Right atrium auricular region (tissue), 2 donors: ENCODE results near the gene DPH3. TPM values are rescaled to one million over a fixed set of nuclear protein-coding genes. Genes with fewer than 3 reads are reported as not detected.

Experiments
- DNase-seq: peaks from one replicate; pipeline ENCODE4 v3.0.0-alpha.2; 2019; ENCODE audit warnings: low spot score
- H3K27ac ChIP-seq, 2 donors: fragments of 200-600 bp; sonication (generic); 1 replicate in 1 of 2; 2 replicates in 1 of 2; pipeline ENCODE4 v1.5.1; 2016 to 2019
- H3K27me3 ChIP-seq, 2 donors: fragments of 200-600 bp; sonication (generic); one replicate each; pipeline versions ENCODE4 v1.5.1 to v1.6.0; 2017 to 2019
- H3K36me3 ChIP-seq: fragments of 200-600 bp; sonication (generic); one replicate; pipeline ENCODE4 v1.5.1; 2016
- H3K4me1 ChIP-seq, 2 donors: fragments of 200-600 bp; sonication (generic); one replicate each; pipeline versions ENCODE4 v1.5.1 to v1.6.0; 2017 to 2019
- H3K4me3 ChIP-seq, 2 donors: fragments of 200-600 bp; sonication (generic); 1 replicate in 1 of 2; 2 replicates in 1 of 2; pipeline ENCODE4 v1.5.1; 2017 to 2019; ENCODE audit warnings: mild to moderate bottlenecking in 1 of 2, moderate library complexity in 1 of 2
- H3K9me3 ChIP-seq, 2 donors: fragments of 200-600 bp; sonication (generic); one replicate each; pipeline ENCODE4 v1.5.1; 2019
- CTCF ChIP-seq, 2 donors: fragments of 200-600 bp; sonication (generic); IDR thresholded peaks; one replicate each; pipeline ENCODE4 v1.5.1; 2019; ENCODE audit warnings: antibody characterized with exemption in 2 of 2
- total RNA-seq, 2 donors: library from RNA; depleted of rRNA; stranded (reverse); fragments of >200 nt; gene quantifications; one replicate each; pipeline ENCODE4 v1.1.0, GENCODE V29; 2016

Gene DPH3
- total RNA-seq, 2 donors from 2014 or later = 17.3 to 17.7 TPM

GRCh38 chr3:16224325-16224724, 40.4 kb downstream of the DPH3 start:
- no peak for DNase-seq
- no peaks in the 10 kb centered on the region for H3K27me3 ChIP-seq
- TF ChIP-seq CTCF (IDR thresholded peaks at IDR 0.05) = no peak
- H3K9me3 ChIP-seq = no peaks in the 10 kb centered on the region
- H3K4me3 ChIP-seq = no peak overlapping the region
- peaks cover 42% of the 10 kb centered on the region for H3K36me3 ChIP-seq
- no peak overlapping the region for H3K27ac ChIP-seq
- no peaks in the 10 kb centered on the region for H3K4me1 ChIP-seq

GRCh38 chr3:16222547-16222946, 42.2 kb downstream of the DPH3 start:
- Histone ChIP-seq H3K4me1 (no peaks in the 10 kb centered on the region), H3K36me3 (peaks cover 41% of the 10 kb centered on the region), H3K27ac (no peak overlapping the region), H3K9me3 (no peaks in the 10 kb centered on the region), H3K27me3 (no peaks in the 10 kb centered on the region), H3K4me3 (no peak overlapping the region)
- DNase-seq = no peak
- TF ChIP-seq CTCF (IDR thresholded peaks at IDR 0.05) = no peak

GRCh38 chr3:16221990-16222389, 42.8 kb downstream of the DPH3 start:
- Histone ChIP-seq H3K36me3 (peaks cover 41% of the 10 kb centered on the region), H3K27ac (no peak overlapping the region), H3K27me3 (no peaks in the 10 kb centered on the region), H3K4me1 (no peaks in the 10 kb centered on the region), H3K9me3 (no peaks in the 10 kb centered on the region), H3K4me3 (no peak overlapping the region)
- TF ChIP-seq CTCF (IDR thresholded peaks at IDR 0.05) = no peak
- no peak for DNase-seq

GRCh38 chr3:16219777-16220176, 45.0 kb downstream of the DPH3 start:
- no peak for TF ChIP-seq CTCF (IDR thresholded peaks at IDR 0.05)
- H3K4me1 ChIP-seq = no peaks in the 10 kb centered on the region
- DNase-seq = no peak
- no peaks in the 10 kb centered on the region for H3K27me3 ChIP-seq
- H3K4me3 ChIP-seq = no peak overlapping the region
- H3K9me3 ChIP-seq = no peaks in the 10 kb centered on the region
- peaks cover 41% of the 10 kb centered on the region for H3K36me3 ChIP-seq
- no peak overlapping the region for H3K27ac ChIP-seq

- H3K4me3 ChIP-seq = no peak overlapping the region
- H3K36me3 ChIP-seq = peaks cover 51% of the 10 kb centered on the region
- no peak for TF ChIP-seq CTCF (IDR thresholded peaks at IDR 0.05)
- no peak overlapping the region for H3K27ac ChIP-seq
- DNase-seq = no peak
- H3K27me3 ChIP-seq = no peaks in the 10 kb centered on the region
- no peaks in the 10 kb centered on the region for H3K4me1 ChIP-seq
- H3K9me3 ChIP-seq = no peaks in the 10 kb centered on the region
Measured at GRCh38 chr3:16216373-16216935, 48.3 kb downstream of the DPH3 start.

- Histone ChIP-seq H3K9me3 (no peaks in the 10 kb centered on the region), H3K36me3 (peaks cover 47% of the 10 kb centered on the region), H3K27me3 (no peaks in the 10 kb centered on the region), H3K27ac (no peak overlapping the region), H3K4me1 (no peaks in the 10 kb centered on the region), H3K4me3 (no peak overlapping the region)
- TF ChIP-seq CTCF (IDR thresholded peaks at IDR 0.05) = no peak
- DNase-seq = no peak
Measured at GRCh38 chr3:16214366-16214765, 50.4 kb downstream of the DPH3 start.
